GM19463 (cell line): ENCODE measurements around the gene IGSF3.

Source experiments
- ATAC-seq: cut with Tn5 transposase; IDR thresholded peaks from one replicate; pipeline ENCODE4 v1.9.1; 2021; ENCODE audit warnings: mild to moderate bottlenecking, moderate library complexity; ENCODE audit not compliant: unreplicated experiment

The IGSF3 gene

GRCh38 chr1:116532671-116533428, 134.7 kb downstream of the IGSF3 start:
- no peak for ATAC-seq

DNA sequence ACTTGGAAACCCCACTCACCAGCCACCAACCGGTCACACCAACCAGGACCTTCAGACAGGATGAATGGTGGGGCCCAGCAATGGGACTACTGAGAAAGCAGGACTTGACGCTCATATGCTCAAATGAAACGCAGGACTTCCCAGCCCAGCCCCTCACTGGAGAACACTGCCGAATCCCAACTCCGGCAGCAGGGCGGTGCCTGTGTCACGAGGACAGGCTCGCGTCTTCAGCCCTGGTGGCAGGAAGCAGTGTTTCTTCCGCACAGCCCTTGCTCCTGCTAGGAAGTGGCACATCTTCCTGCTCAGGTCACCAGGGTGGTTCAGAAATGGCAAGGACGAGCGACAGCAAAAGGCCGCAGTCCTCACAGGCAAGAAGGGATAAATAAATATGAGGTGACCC, 135.6 kb downstream of the IGSF3 start:
- ATAC-seq = no peak

DNA sequence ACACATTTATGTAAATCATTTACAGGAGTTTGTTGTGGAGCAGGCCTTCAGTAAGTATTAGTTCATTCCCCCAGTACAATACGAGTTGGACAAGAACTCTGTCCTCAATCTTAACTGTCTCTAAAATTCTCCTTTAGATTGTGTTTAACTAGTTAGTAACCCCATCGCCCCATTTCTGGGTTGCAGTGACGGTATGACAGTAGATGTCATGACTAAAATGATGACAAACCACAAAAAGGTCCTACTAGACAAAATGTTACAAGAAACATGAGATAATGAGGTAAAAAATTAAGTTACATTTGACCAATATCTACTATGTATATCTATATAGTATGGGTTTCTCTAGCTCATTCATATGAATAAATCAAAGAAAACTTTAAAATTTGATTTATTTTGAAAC, 137.9 kb downstream of the IGSF3 start:
- ATAC-seq = no peak

- ATAC-seq = no peak
Measured at GRCh38 chr1:116529199-116529631, 138.3 kb downstream of the IGSF3 start.

DNA sequence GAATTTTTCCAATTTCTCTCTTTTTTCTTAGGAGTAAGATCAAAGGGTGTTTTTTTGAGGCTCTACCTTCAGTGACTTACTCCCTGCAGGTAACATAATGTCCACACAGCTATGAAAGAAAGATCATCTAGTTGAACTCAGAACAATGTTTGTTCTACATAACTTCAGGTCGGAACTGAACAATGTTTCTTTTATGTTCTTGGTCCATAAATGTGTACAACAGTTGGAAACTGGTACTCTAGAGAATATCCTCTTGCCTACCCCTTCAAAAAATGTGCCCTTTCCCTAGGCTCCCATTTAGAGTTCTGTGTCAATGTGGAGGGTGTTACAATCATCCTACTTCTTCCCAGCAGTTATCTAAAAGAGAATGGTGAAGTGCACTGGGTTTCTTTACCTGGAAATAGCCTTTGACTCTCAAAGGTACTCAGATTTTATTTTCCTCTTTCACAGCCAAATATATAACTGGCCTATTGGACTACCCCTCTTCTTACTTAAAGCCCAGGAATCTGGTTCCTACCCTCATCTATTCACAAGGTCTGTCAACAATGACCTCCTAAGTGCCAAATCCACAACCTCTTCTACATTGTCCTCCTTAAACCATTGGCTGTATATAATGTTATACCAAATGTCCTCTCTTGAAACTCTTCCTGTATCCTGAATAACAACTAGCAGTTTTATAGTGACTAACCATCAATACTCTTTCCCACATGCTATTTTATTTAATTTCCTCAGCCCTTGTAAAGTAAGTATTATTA, 139.0 kb downstream of the IGSF3 start:
- ATAC-seq = no peak

- no peak for ATAC-seq
Measured at GRCh38 chr1:116525440-116525839, 142.1 kb downstream of the IGSF3 start.
